Midbrain (tissue), 1 donor: Measurements from ENCODE around the gene COX19.
"Not testable (repeated sequence)": the region's sequence is repeated elsewhere in the genome, so short reads cannot be mapped to it uniquely, and the experiment has no call there.

ENCODE experiments used
- DNase-seq: peaks from one replicate; lab custom pipeline; 2025; lab: John Stamatoyannopoulos, UW

Gene COX19

DNA sequence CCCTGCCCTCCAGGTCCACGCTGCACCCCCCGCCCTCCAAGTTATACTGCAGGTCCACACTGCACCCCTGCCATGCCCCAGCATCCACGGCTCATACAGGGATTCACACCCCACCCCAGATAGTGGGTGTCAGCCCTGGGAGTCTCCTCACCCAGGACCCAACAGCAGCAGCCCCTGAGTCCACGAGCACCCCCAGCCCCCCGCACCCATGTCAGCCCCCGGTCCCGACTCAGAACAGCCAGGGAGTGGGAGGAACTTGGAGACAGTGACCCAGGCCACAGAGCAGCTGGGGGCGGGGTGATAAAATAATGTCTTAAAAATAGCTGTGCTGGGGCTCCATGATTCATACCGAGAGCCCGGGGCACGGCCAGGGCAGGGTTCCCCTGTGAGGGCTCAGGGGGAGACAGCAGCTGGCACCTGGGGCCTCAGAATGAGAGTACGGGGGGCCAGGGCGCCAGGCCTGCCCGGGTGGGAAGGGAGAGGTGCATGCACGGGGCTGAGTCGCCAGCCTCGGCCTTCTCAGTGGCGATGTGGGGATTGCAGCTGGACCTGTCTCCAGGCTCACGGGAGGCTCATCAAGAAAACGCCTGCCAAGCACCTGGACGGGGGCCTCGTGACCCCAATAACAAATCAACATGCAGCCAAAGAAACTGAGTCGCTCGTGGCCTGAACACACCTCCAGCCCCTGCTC is 50.7 kb downstream of the COX19 start:
- DNase-seq: no peak

DNA sequence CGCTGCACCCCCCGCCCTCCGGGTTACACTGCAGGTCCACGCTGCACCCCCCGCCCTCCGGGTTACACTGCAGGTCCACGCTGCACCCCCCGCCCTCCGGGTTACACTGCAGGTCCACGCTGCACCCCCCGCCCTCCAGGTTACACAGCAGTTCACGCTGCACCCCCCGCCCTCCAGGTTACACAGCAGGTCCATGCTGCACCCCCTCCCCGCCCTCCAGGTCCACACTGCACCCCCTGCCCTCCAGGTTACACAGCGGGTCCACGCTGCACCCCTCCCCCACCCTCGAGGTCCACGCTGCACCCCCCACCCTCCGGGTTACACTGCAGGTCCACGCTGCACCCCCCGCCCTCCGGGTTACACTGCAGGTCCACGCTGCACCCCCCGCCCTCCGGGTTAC is 51.3 kb downstream of the COX19 start:
- DNase-seq: not testable (repeated sequence)

DNA sequence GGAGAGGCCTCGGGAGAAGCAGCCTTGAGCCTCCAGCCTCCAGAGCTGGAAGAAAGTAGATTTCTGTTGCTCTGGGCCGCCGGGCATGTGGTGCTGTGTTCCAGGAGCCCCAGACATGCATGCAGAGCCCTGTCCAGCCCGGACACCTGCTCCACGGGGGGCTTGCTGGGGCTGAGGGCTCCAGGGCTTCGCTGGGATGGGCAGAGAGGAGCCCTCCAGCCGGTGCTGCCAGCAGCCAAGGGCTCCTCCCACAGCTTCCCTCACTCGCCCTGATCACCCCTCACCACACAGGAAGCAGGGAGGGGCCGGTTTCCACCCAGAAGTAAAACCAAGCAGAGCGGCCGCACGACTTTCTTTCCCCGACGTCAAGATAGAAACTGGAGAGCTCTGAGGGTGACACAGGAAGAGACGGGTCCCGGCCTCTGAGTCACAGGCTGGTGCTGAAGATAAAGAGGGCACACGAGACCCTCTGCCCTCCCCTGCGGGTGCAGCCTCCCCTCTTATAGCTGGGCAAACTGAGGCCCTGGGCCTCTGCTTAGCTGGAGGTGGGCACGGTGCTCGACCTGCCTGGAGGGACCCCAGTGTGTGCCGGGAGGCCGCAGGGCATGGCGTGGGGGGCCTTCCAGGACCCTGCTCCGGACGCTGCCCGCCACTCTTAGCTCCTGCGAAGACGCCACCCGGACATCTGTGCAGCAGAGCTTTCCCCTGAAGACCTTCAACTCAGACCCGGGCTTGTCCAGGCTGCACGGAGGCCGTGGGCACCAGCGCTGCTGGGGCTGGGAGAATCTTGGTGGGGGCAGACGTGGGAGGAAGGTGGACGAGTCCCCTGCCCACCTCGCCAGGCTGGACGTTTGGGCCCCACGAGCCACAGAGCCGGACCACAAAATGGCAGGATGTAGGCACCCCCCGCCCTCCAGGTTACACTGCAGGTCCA is 52.0 kb downstream of the COX19 start:
- peak; percentile 31 for DNase-seq

DNA sequence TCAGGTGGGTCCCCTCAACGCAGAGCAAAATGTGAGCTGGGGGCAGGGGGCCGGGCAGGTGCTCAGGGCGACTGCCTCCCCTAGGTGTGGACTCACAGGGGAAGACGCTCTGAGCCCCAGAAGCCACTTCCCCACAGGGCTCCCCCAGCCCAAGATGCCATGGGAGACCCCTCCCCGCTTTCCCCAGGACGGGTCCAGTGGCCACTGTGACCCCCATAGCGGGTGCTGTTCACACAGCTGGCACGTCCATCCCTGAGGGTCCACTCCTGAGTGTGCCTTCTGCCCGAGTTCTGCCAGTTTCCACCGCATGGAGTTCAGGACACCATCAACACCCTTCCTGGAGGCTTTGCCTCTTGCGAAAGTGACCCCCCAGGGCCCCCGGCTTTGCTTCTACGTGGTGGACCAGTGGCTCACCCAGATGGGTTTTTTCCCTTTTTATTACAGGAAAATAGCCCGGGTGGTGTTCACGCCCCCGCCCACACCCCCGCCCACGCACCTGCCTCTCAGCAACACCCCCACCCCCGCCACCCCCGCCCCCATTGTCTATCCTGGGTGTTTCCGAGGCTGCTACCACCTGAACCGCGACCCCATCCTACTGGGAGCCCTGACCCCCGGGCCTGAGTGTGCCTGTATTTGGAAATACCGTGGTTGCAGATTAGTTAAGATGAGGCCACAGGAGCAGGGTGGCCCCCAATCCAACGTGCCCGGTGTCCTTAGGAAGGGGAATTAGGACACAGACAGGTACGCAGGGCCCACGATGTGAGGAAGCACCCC is 52.8 kb downstream of the COX19 start:
- no peak for DNase-seq

DNA sequence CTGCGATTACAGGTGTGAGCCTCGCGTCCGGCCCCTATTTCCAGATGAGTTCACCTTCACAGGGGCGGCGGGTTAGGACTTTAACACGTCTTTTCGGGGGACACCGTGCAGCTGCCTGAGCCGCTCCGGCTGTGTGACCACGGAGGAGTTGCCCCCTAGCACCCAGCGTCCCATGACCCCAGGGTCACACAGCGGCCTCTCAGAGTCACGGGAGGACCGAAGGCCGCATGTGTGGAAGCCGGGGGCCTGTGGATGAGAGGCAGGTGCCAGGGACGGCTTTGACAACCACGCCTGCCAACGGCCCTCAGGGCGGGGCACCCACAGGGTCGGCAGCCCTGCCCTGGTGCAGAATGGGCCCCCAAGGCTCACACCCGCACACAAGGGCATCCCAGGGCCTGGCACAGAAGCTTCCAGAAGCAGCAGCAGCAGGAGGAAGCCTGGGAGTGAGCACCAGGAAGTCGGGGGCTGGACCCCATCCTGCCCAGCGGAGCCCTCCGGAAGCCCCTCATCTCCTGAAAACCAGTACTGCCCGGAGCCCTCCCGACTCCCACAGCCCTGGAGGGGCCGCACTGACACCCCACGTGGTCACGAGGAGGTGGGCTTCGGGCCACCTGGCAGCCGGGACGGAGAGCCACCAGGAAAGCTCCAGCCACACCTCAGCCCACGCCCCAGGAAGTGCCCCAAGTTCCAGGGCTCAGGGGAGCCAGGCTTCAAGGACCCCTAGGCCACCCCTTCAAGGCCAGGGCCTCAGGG is 53.6 kb downstream of the COX19 start:
- no peak for DNase-seq

DNA sequence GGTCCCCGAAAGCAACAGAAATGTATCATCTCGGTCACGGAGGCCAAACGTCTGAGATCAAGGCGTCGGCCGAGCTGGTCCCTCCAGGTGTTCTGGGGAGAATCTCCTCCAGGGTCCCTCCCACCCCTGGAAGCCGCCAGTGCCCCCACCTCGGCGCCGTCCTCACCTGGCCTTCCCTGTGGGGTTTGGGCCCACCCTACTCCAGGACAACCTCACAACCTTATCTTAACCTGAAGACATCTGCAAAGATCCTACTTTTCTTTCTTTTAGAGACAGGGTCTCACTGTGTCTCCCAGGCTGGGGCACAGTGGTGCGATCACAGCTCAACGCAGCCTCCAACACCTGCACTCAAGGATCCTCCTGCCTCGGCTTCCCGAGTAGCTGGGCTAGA is 54.3 kb downstream of the COX19 start:
- DNase-seq: no peak

DNA sequence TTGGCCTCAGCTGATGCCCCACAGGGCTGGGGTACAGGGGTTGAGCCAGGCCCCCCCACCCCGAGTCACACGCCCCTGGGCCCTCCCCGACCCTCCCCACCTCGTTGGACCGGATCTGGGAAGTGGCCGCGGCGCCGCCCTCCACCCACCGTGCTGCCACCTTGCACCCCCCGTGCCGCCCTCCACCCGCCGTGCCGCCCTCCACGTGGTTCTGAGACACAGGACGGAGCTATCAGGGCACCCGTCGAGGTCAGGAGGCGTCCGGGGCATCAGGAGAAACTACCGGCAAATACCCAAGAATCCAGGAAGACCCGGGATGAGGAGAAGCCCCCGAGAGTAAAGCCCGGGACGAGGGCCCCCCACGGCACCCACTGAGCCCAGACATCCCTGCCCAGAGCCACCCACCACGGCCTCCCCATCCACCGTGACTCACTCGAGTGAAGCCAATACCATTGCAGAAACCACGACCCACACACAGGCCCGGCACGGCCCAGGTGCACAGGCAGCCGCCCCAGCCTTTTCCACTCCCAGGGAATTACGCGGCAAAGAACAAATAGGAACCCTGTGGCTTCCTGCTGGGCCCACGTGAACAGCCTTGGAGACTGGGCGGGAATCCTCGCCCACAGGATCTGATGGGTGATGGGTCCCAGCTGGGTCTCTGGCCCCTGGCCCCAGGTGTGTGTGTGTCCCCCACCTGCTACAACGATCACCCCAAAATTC is 54.8 kb downstream of the COX19 start:
- DNase-seq: no peak

DNA sequence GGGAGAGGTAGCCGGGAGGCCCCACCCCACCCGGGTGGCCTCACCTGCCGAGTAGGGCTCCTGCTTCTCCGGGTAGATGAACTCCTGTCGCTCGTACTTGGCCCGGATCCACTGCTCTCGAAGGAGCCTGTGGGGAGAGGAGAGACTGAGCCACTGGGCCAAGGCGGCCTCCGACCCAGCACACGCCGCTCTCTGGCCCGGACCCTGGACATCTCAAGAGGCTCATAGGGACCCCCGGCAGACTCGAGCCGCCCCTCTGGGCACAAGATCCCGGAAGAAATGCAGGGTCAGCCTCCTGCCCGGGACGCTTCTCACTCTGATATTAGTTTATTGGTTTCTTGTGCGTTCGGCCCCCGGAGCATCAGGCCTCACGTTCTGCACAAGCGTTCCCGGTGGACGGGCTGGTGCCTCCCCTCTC is 55.4 kb downstream of the COX19 start:
- no peak for DNase-seq

DNA sequence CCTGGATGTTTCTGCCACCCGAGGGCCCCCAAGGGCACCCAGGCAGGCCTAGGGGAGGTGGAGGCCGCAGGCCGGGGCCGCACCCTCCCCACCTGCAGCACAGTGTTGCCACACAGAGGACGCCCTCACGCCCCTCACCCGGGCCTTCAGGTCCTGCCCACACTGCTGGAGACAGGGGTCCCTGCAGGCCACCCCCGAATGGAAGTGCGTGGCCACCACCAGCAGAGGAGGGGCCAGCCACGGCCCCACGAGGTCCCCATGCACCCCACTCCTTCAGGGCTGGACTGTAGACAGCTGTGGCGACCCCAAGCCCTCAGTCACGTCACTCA is 56.3 kb downstream of the COX19 start:
- no peak for DNase-seq

DNA sequence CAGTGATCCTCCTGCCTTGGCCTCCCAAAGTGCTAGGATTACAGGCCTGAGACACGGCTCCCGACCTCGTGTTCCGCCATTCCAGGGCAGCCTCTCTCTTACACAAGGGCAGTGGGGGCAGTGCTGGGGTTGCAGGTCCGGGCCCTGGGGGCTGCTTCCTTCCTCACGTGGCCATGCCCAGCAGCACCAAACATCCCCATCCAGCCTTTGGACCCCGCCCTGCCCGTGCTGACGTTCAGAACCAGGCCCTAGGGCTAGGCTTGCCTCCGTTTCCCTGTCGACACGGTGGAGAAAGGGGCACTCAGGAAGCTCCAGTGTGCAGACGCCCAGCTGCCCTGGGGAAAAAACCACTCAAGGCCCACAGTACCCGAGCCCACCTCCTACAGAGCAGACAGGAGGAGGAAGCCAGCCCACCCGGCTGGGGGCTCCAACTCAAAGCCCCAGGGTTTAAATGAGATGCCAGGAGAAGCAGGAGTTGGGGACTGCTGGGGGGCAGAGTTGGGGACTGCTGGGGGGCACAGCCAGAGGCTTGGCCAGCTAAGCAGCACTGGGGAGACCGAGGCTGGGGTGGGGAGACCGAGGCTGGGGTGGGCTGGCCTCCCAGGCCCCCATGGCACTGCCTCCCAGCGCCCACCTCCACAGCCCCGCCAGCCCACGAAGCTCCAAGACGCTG is 56.8 kb downstream of the COX19 start:
- DNase-seq: no peak

DNA sequence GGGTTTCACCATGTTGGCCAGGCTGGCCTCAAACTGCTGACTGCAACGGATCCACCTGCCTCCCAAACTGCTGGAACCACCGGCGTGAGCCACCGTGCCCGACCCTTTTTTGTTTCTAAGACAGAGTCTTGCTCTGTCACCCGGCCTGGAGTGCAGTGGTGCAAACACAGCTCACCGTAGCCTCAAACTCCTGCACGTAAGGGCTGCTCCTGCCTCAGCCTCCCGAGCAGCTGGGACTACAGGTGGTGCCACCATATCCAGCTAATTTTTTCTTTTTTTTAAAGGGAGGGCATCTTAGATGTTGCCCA is 57.3 kb downstream of the COX19 start:
- DNase-seq: no peak

DNA sequence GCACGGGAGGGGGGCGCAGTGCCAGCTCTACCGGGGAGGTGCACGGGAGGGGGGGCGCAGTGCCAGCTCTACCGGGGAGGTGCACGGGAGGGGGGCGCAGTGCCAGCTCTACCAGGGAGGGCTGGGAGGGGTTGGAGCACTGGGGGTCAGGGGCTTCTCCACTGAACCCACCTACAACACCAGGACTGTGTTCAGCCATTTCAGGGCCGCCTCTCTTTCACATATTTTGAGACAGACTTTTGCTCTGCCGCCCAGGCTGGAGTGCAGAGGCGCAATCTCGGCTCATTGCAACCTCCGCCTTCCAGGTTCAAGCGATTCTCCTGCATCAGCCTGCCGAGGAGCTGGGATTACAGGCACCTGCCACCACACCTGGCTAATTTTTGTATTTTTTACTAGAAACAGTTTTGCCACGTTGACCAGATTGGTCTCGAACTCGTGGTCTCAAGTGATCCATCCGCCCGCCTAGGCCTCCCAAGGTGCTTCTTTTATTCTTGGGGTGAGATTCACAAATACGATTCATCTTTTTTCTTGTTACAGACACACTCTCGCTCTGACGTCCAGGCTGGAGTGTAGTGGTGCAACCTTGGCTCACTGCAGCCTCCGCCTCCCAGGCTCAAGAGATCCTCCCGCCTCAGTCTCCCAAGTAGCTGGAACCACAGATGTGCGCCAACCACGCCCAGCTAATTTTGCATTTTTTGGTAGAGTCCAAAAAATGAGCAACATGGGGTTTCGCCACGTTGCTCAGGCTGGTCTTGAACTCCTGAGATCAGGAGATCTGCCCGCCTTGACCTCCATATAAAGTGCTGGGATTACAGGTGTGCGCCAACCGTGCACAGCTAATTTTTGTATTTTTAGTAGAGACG is 57.9 kb downstream of the COX19 start:
- no peak for DNase-seq

DNA sequence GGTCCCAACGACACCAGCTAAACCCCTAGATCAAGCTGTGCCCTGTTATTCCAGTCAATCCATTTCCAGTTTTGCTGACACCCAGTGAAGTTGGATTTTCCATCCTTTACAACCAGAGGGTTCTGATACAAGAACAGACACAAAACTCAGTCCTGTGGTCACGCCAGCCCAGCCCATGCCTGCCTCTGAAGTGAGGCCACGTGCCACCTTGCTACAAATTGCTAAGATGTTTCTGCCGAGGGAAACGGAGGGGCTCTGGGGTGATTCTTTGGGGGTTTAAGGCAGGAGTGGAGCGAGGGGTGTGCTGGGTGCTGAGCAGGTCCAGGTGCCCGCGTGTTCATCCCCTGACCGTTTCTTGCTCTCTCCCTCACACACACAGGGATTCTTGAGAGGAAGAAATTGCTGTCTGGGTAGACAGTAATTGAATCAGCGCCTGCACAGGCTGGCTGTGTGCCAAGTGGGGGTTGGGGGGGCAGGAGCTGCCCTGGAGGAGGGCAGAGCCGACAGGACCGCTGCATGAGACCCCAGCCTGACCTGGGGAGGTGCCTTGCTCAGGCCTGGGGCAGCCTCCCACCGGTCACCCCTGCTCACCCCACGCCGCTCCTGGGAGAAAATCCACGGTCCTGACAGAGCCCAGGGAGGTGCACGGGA is 58.9 kb downstream of the COX19 start:
- DNase-seq: no peak
